GM19240 (cell line): ENCODE measurements around the gene PAK5.

Experiments used
- DNase-seq: peaks from one replicate; pipeline ENCODE4 v3.0.0; 2011; ENCODE audit warnings: low spot score; ENCODE audit not compliant: insufficient read length

PAK5 gene

GRCh38 chr20:9838378-9839295 lies at the start of gene PAK5:
PAK5 (minus strand) TSS chr20:9839076; CDS start chr20:9644328, 194,748 bp downstream.
- DNase-seq, result no peak

- no peak for DNase-seq
Observed at GRCh38 chr20:9887706-9888105, 48.8 kb upstream of the PAK5 start.

GRCh38 chr20:9886227-9886626 lies 47.4 kb upstream of the PAK5 start:
- DNase-seq, result no peak

GRCh38 chr20:9884666-9885065 lies 45.8 kb upstream of the PAK5 start:
- no peak for DNase-seq

GRCh38 chr20:9884061-9884460 lies 45.2 kb upstream of the PAK5 start:
- DNase-seq, result no peak

GRCh38 chr20:9877932-9878495 lies 39.1 kb upstream of the PAK5 start:
- no peak for DNase-seq

- DNase-seq, result no peak
Observed at GRCh38 chr20:9867196-9867980, 28.5 kb upstream of the PAK5 start.

GRCh38 chr20:9852566-9852965 lies 13.7 kb upstream of the PAK5 start:
- no peak for DNase-seq

- DNase-seq, result no peak
Observed at GRCh38 chr20:9839626-9840025, 750 bp upstream of the PAK5 start.

- no peak for DNase-seq
Observed at GRCh38 chr20:9838035-9838377, 870 bp downstream of the PAK5 start.

GRCh38 chr20:9837634-9838033 lies 1.2 kb downstream of the PAK5 start:
- DNase-seq, result no peak

GRCh38 chr20:9835302-9835701 lies 3.6 kb downstream of the PAK5 start:
- DNase-seq, result no peak

- DNase-seq, result no peak
Observed at GRCh38 chr20:9831032-9831431, 7.8 kb downstream of the PAK5 start.

- DNase-seq, result no peak
Observed at GRCh38 chr20:9829835-9830234, 9.0 kb downstream of the PAK5 start.

GRCh38 chr20:9817654-9818053 lies 21.2 kb downstream of the PAK5 start:
- DNase-seq, result no peak

- DNase-seq, result no peak
Observed at GRCh38 chr20:9815632-9816031, 23.2 kb downstream of the PAK5 start.

GRCh38 chr20:9810738-9811137 lies 28.1 kb downstream of the PAK5 start:
- DNase-seq, result no peak

- DNase-seq, result no peak
Observed at GRCh38 chr20:9809271-9809670, 29.6 kb downstream of the PAK5 start.

- no peak for DNase-seq
Observed at GRCh38 chr20:9808166-9808565, 30.7 kb downstream of the PAK5 start.

GRCh38 chr20:9807136-9807535 lies 31.7 kb downstream of the PAK5 start:
- DNase-seq, result no peak

- DNase-seq, result no peak
Observed at GRCh38 chr20:9800421-9800820, 38.5 kb downstream of the PAK5 start.

GRCh38 chr20:9794831-9795230 lies 44.0 kb downstream of the PAK5 start:
- no peak for DNase-seq
